Mucosa of gallbladder (tissue), 1 donor: ENCODE results near the gene TSPAN5. TPM values are rescaled to one million over a fixed set of nuclear protein-coding genes. Genes with fewer than 3 reads are reported as not detected.

Experiments
- DNase-seq: peaks from one replicate; pipeline ENCODE4 v3.0.0-alpha.2; 2020; ENCODE audit warnings: low spot score
- total RNA-seq: library from RNA; stranded (reverse); gene quantifications from one replicate; pipeline ENCODE4 v1.2.1, GENCODE V29; 2021
- donor health status: DM: no; HTN: no; CAD: no.

TSPAN5 gene
- total RNA-seq, 1 donor from 2014 or later: 3.2 TPM

DNA sequence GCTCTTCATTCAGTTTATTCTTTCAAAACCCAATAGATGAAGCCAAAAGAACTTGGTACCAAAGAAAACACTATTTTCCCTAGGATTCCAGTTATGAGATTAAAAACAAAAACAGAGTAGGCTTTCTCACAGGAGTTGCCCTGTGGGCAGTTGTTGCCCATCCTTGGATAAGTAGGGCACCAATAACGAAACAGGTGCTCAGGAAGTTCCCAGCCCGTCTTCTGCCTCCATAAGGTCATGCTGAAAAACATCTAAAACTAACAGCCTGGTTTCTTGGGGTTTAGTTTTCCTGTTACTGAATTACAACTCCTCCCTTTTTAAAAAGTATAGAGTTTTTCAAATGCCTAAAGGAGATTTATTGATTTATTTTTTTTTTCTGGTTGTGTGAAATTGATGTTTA, 14.7 kb downstream of the TSPAN5 start:
- DNase-seq: no peak

DNA sequence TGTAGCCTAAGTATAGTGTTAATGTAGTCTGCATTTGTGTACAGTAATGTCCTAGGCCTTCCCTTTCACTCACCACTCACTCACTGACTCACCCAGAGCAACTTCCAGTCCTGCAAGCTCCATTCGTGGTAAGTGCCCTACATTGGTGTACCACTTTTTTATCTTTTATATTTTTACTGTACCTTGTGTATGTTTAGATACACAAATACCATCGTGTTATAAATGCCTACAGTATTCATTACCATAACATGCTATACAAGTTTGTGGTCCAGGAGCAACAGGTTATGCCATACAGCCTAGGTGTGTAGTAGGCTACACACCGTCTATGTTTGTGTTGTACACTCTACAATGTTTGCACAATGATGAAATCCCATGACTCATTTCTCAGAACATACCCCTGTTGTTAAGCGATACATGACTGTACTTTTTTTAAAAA, 15.4 kb downstream of the TSPAN5 start:
- DNase-seq: no peak

DNA sequence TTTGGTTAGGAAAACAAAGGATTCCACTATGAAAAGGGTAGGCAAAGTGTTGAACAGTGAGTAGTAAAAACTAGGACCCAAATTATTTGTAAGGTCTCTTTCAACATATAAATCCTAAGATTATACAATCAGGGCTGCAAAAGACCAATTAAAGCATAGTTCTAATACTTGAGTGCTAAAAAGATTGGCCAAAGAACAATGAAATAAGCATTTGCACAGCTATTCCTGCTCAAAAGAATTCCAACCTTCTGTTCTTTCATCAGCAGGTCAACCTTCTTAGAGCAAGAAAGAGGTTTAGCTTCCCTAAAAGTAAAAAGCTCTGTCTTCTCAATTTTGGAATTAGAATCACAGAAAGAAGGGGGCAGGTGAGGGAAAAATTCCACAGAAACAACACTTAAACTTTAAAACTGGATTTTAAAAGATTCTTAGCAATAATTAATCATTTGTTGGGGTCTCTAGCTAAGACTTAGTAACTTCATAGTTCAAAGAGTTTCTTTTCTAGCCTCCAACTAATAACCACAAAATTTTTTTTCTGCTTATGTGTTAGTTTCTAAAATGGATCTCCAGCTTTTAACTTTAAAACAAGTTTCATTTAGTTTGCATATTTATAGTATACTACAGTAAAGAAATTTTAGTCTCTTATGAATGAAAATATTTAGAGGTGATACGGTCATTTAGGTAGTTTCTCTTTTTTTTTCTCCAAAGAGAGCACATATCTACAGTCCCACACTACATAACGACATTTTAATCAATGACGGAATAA, 16.3 kb downstream of the TSPAN5 start:
- no peak for DNase-seq

DNA sequence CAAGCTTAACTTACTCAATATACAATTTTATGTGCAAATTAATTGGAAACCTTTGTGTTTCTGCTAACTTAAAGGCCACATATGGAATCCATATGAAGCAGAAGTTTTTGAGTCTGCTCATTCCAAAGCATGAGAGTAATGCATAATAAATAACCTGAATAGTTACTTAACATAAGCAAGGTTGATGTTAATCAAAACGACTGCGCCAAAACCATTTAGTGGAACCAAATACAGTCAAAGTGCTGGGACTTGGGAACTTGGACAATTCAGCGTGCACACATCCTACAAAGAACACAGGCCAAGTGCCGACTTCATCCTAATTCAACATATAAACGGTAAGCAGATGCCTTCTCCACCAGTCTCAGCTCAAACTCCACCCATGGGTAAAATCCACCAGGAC, 17.0 kb downstream of the TSPAN5 start:
- DNase-seq: no peak

DNA sequence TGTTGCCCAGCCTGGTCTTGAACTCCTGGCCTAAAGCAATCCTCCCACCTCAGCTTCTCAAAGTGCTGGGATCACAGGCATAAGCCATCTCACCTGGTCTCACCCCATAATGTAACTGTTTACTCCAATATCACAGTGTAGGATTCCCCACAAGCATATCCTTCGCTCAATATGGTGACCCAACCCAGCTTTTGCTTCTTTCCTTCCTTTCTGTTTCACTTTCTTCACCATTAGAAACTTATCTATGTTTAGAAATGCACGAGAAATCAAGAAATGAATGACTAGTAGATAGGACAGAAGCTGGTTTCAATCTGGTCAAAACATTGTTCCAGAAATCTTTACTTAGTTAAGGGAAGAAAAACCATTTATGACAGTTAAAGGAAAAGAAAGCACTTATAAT, 18.9 kb downstream of the TSPAN5 start:
- DNase-seq: no peak

DNA sequence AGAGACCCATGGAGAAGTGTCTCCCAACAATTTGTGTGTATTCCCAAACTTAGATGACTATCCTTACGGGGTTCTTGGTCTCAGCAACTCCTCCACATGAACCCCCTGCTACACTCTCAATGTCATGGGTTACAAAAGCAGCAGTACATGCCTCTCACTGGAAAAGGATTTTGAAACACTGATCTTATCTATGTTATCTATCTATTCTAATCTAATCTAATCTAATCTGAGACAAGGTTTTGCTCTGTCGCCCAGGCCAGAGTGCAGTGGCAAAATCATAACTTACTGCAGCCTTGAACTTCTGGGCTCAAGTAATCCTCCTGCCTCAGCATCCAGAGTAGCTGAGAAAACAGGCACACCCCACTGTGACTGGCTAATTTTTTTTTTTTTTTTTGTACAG, 19.3 kb downstream of the TSPAN5 start:
- no peak for DNase-seq

DNA sequence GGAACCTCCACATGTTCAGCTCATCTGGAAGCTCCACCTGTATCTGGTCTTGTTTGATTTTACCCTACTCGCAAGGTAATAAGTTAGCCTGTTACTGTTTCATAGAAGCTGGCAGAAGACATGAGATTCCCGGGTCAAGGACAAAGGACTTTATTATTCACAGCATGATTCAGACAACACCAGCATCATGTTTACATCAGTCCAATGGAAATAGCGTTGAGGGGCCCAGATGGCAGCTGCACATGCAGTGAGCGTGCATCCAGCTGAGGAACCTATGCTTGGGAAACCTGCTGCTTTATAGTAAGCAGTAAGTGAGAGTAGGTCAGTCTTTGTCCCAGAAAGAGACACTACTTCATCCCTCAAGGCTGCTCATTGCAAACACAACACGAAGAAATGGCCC, 19.8 kb downstream of the TSPAN5 start:
- no peak for DNase-seq

DNA sequence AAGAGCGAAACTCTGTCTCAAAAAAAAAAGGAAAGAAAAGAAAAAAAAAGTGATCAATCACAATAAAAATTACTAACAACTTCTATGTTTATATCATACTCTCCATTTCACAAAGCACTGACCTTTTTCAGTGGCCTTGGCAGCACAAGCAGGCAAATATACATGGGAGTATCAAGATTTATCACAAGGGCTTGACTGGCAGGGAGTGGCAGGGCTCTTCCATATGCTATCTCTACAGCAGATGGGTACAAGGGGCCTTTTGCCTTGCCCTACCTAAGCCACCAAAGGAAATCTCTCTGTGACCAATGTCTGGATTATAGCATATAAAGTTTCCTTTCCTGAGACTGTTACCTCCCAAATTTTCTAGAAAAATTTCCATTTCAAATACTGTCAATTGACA, 24.4 kb downstream of the TSPAN5 start:
- no peak for DNase-seq

DNA sequence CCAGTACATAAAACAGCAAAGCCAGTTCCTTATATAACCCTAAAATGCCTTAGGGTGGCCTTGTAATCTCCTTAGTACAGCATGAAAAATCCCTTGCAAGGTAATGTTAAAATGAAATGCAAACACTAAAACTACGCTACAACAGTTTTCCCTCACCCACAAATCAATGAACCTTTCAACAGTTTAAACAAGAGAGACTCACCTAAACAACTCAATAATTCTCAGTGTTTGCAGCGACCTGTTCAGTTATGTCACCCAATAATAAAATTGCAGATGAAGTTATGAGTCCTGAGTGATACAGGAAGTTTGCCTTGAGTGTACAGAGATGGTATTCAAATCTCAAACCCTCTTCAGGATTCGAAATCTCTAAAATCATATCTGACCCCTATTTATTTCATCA, 25.3 kb downstream of the TSPAN5 start:
- DNase-seq: no peak

DNA sequence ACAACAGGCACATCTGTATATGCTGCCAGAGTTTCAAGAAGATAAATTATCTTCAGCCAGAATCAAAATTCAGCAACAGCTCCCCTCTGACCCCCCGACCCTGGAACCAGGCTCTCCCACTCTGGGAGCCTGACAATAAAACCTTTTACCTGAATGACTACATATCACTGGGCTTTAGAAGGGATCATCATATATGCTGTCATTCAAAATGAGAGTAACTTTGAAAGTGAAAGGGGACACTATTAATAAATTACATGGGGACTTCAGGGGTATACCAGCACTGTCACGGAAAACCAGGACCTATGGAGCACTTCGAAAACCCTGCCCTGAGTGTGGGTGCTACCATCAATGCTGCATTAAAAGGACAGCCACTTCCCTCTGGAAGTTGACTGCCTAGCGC, 26.2 kb downstream of the TSPAN5 start:
- DNase-seq: no peak

DNA sequence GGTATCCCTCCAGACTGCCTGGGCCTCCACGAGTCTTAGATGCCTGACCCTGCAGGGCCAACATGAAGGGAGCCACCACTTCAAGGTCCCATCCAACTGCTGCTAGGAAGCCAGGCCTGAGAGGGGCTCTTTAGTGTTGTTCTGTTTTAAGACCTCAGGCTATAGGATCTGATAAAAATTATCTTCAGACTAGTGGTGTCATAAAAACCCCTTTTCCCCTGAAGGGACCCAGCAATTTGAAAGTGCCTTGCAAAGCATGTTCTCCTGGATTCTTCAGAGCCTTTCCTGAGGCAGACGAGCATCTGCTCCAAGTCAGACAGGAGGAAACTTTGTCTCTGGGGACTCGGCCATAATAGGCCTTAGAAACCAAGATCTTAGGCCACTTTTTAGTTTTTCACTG, 26.9 kb downstream of the TSPAN5 start:
- DNase-seq: no peak

DNA sequence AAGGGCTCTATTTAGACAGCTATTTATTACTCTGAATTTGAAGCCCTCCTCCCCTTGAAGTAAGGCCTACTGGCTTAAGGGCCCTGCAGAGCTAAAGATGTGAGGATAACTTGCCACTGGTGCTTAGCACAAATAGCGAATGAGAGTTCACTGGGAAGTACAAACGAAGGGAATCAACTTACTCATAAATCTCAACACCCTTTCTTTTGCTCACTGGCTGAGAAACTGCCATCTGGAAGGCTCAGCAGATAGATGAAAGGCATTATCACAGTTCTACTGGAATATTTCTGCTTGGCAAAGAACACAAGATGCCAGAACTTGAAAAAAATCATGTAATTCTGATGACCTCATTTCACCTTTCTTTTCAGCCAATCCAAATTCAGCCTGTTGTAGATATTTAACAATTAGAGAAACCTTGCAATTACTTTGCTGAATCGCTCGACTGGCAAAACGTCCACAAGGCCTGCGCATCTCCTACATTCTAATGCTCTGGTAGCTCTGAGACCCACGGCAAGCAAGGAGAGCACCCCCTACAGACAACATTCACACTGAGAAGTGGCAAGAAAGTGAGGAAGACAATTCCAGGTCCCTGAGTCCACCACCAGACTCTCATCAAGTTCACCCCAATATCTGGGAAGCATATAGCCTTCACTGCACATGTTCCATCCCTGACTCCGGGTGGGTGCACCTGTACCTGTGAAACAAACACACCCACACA, 27.5 kb downstream of the TSPAN5 start:
- no peak for DNase-seq

DNA sequence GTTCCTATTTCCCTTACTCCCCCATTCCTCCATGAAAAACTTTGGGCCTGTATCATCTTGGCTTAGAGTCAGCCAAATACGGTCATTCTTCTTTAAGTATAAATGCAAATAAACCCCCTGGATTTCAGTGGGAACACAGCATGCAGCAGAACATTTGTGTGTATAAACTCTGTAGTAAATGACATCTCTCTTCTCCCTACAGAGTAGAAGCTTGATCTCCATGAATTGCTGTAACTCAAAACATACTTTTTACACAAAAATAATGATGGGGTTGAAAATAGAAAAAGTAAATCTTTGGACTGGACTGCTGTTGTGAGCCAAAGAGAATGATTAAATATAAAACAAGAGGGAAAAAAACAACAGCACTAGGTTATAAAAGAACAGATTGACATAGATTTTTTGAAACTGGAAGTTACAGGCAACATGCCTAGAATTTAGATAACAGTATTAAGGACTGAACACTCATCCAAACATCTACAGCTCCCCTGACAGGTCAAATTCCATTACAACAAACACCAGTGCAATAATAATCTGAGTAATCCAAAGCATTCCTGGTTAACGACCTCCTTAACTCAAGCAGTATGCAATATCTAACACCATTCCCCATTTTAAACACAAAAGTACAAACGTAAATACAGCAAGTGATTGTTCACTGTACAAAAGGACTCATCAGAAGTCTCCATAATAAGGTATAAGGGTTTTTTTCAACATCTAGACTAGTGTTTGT, 30.7 kb downstream of the TSPAN5 start:
- no peak for DNase-seq

DNA sequence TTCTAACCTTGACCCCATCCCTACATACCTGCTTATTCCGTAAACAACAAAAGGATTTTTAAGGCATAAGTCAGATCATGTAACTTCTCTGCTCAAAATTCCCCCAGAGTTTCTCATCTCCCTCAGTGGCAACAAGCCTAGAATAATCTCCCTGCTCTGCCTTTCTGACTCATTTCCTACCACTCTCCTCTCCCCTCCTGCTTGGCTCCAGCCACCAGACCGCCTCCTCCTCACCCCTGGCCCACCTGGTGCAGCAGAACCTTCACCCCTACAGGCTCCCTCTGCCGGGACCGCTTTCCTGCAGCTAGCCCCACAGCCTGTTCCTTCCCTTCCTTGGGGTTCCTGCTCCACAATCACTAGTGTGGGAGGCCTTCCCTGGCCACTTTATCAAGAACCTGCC, 32.1 kb downstream of the TSPAN5 start:
- DNase-seq: no peak

DNA sequence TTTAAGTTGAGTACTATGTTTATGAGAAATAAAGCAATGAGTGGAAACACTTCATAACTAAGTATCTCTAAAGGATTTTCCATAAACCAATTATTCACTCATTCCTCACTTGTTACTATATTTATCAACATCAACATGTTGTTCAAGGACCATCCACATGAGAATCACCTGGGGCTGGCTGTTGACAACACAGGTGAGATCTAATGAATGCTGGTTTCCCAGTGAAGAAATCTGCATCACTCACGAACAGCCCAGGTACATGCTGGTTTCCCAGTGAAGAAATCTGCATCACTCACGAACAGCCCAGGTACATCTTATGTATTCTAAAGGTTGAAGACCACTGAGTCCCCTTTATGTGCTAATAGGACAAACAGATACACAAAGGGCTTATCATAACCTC, 32.5 kb downstream of the TSPAN5 start:
- DNase-seq: no peak

DNA sequence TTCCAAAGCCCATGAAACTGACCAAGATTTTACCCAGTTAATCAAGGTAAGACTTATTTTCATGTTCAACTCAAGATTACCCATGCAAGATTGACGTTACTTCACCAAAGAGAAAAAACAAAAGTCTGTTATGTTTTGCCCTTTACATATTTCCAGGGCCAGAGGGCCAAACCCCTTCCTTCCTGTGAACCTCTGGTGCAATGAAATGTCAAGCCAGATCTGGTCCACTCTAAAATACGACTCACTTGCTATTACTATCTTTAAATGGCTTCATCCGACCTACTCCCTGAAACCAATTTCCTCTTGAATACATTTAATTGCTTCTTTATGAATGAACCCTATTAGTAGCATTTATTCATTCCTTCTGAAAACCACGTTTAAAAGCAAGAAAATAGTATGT, 33.0 kb downstream of the TSPAN5 start:
- DNase-seq: no peak

DNA sequence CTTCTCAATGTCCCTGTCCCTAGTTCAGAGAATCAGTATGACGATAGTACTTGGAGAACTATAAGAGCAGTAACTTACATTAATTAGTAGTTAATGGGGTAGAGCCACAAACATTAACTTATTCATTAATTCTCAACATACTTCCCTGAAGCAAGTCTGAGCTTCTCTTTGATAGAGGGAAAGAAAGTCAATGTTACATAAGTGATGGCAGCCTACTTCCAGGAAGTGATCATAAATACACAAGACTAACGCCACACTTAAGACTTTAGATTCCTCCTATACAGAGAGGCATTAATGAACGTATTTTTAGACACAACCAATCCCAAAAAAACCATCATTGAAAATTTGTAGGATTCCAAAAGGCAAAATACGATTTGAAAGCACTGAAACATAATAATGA, 33.8 kb downstream of the TSPAN5 start:
- DNase-seq: no peak

DNA sequence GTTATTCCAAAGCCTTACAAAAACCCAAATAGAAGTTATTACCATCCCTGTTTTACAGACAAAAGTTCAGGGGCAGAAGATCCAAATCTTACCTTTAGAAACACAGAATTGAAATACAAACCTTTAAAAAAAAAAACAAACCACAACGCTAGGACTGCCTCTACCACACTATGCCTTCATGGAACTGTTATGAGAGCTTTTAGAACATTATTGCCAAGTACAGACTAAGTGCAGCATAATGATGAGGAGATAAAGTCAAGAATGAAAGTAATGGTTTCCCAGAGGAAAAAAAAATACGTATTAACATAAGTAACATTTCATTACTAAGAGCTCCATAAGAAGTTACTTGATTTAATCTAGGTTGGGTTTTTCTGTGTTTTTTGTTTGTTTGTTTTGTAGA, 34.3 kb downstream of the TSPAN5 start:
- DNase-seq: no peak

DNA sequence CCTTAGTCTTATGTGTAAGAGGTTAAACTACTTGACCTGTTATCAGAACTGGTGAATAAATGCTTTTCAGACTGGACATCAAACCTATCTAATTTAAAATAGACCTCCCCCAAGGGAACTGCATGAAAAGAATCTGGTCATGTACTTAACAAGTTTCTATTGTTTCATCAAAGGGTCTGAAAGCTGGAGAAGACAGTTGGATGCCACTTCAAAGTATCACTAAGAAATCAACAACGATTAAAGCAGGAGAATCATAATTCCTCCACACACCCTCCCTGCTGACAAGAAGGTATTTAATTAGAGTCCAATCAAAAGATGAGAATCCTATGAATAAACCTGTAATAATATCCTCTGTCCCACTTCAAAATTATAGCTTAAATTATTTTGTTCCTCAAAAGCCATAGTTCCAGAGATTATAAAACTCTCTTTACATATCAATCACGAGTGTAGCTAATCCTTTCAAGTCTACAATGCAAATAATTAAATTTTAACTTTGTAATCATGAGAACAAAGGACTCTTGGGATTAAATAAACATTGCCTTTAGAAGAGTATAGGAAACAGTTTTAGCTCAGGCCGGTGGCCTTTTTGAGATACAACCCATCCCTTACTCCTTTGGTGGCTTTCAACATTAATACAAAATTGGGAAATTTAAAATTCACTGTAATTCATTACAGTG, 35.1 kb downstream of the TSPAN5 start:
- no peak for DNase-seq

DNA sequence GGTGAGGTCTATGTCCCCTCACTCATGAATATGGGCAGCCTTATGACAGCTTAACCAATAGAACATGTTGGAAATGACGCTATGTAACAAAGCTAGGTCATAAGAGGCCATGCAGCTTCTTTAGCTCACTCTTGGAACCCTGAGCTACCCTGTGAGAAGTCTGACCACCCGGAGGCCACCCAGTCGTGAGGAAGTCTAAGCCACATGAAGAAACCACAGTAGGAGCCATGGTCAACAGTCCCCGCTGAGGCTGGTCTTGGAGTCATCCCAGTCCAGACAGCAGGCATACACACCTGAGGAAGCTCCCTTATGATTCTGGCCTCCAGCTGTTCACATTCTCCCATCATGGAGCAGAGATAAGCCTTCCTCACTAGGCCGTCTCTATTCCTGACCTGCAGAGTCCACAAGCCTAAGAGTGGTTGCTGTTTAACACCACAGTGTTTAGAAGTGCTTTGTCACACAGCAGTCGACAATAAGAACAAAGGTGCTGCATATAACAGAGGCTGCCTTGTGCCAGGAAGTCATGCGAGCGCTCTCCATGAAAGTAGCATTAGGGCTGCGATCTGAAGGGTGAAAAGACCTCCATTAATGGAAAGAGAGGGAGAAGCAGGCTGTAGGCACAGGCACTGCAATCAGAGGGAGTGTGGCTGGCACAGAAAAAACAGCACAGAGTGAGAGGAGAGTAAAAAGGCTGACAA, 38.2 kb downstream of the TSPAN5 start:
- no peak for DNase-seq

DNA sequence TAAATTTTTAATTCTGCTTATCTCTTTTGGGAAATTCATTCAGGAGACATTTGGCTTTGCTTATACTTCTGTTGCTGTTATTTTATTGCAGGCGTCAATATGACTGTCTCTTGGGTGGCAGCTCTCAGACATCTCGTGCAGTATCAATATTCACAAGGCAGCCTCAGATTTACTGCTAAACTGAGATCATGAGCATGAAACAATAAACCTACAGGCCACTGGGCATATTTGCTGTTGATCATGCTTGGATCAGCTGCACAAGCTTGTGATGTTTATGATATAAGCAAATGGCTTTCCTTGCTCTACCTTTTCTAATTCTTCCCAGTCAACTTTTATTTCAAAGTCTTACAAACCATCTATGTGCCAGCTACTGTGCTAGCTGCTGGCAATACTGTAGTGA, 39.2 kb downstream of the TSPAN5 start:
- DNase-seq: no peak

DNA sequence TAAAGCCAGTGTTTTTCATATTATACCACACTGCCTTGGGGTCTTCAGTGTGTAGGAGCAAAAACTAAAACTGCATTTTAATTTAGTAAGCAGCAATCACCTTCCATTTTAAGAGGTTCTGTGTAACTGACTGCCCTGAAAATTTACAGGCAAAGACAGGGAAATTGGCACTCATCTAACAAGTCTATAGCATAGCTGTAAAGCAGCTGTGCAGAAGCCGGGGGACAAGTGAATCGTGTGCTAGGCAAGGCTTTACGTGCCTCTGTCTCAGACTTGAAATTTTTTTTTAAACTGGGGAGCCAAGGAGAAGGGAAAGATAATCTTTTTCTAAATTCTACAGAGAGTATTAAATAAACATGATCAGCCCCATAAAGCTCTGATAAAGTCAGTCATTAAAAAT, 39.7 kb downstream of the TSPAN5 start:
- DNase-seq: no peak
